HG03439 (cell line): Measurements from ENCODE around the gene RAB3GAP1.
"Not testable (repeated sequence)": the region's sequence is repeated elsewhere in the genome, so short reads cannot be mapped to it uniquely, and the experiment has no call there.

Experiments used
- ATAC-seq: cut with Tn5 transposase; IDR thresholded peaks from one replicate; pipeline ENCODE4 v1.9.1; 2021; ENCODE audit warnings: mild to moderate bottlenecking, moderate library complexity; ENCODE audit not compliant: unreplicated experiment

The RAB3GAP1 gene

GRCh38 chr2:135052042-135052876, at the start of gene RAB3GAP1:
RAB3GAP1 (plus strand) TSS chr2:135052292; CDS start chr2:135052308, 16 bp downstream.
- peak; percentile 79 for ATAC-seq

DNA sequence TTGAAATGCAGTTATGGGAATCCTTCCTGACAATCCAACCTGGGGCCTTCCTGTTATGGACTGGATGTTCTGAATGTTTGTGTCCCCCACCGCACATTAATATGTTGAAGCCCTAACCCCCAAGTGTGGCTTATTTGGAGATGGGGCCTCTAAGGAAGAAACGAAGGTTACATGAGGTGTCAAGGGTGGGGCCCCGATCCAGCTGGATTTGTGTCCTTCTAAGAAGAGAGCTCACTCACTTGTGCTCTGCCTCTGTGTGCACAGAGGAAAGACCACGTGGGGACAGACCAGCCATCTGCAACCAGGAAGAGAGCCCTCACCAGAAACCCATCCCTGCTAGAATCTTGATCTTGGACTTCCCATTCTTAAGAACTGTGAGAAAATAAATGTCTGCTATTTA, 49.3 kb upstream of the RAB3GAP1 start:
- no peak for ATAC-seq

- no peak for ATAC-seq
These were observed 47.9 kb upstream of the RAB3GAP1 start for GRCh38 chr2:135004005-135004746.

GRCh38 chr2:135005753-135006152, 46.3 kb upstream of the RAB3GAP1 start:
- no peak for ATAC-seq

- ATAC-seq, result no peak
These were observed 42.8 kb upstream of the RAB3GAP1 start for GRCh38 chr2:135009339-135009738.

- ATAC-seq, result no peak
These were observed 41.7 kb upstream of the RAB3GAP1 start for GRCh38 chr2:135010200-135010942.

- ATAC-seq, result no peak
These were observed 40.5 kb upstream of the RAB3GAP1 start for GRCh38 chr2:135011633-135012032.

DNA sequence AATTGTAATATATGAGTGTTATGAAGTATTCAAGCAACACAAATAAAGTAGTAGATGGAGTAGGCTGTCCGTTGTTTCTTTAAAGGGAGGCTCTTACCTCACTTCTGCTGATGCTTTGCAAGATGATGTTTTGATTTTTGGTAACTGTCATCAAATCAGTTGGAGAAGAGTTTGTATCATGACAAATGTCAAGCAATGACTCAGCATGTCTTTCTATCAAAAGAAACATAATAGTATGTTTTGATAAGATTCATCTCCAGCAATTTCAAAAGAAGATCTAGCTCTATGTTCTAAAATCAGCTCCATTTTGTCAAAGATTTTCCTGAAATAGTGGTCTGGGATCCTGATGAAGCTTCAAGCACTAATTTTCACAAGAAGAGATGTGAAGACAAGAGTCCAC, 30.5 kb upstream of the RAB3GAP1 start:
- ATAC-seq, result no peak

DNA sequence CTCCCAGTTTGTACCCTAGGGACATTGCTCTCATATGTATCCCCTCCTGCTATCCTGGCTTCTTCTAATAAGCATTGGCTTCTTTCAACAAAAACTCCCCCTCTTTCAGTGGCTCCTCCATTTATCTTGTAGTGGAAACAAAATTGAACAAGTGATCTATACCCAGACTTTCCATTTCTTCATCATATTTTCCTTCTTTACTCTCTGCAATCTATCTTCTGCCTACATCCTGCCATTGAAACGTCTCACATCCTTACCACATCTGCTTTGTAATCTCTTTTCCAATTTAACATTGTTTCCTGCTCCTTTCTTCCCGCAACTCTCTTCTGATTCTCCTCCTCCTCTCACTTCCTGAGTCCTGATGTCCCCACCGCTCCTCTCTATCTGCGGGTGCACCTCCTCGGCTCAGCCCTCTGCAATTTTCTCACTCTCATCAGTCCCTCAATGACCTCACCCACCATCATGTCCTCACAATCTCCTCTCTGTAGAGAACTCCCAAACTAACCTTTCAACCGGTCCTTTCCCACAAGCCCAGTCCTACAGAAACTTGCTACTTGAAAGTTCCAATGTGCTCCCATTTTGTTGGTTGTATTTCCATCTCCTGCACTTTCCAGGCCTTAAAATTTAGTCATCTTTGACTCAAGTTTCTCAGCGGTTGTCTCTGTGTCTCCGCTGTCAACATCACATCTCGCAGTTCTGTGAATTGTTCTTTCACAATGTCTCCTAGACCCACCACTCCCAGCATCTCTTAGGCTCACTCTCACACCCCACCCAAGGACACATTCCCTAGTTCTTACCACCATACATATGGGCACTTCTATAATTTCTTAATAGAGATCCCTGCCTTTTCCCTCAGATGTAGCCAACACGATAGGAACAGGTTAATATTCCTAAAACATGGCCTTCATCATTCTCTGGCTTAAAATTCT, 28.9 kb upstream of the RAB3GAP1 start:
- ATAC-seq, result no peak

- ATAC-seq, result no peak
These were observed 28.1 kb upstream of the RAB3GAP1 start for GRCh38 chr2:135023886-135024485.

- no peak for ATAC-seq
These were observed 22.5 kb upstream of the RAB3GAP1 start for GRCh38 chr2:135029481-135030134.

DNA sequence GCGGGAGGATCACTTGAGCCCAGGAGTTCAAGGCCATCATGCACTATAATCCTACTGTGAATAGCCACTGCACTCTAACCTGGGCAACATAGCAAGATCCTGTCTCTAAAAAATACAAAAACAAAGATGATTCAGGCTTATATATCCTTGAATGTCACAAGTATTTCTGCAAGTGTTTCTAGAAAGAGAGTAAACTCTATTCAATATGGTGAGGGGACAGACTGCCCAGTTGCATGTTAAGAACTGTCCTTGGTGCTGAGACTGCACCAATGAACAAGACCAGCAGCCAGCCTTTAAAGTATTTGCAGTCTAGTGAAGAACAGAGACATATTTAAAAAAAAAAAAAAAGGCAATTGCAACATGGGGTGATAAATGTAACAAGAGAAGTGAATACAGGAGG, 21.3 kb upstream of the RAB3GAP1 start:
- ATAC-seq, result no peak

GRCh38 chr2:135033216-135033615, 18.9 kb upstream of the RAB3GAP1 start:
- ATAC-seq, result not testable (repeated sequence)

- no peak for ATAC-seq
These were observed 14.3 kb upstream of the RAB3GAP1 start for GRCh38 chr2:135037831-135038230.

GRCh38 chr2:135043345-135043744, 8.7 kb upstream of the RAB3GAP1 start:
- no peak for ATAC-seq

- no peak for ATAC-seq
These were observed 4.8 kb upstream of the RAB3GAP1 start, which contains the start of gene MAP3K19 for GRCh38 chr2:135047300-135047699. MAP3K19 (minus strand) TSS chr2:135047447; CDS start chr2:135024647, 22,800 bp downstream.

GRCh38 chr2:135048122-135048521, 4.0 kb upstream of the RAB3GAP1 start:
- ATAC-seq, result no peak

- no peak for ATAC-seq
These were observed 2.0 kb upstream of the RAB3GAP1 start for GRCh38 chr2:135050132-135050531.

- ATAC-seq, result no peak
These were observed 1.4 kb upstream of the RAB3GAP1 start for GRCh38 chr2:135050684-135051083.
